GM21619 (cell line): ENCODE measurements around the gene MAST4.
"Not testable (repeated sequence)": the region's sequence is repeated elsewhere in the genome, so short reads cannot be mapped to it uniquely, and the experiment has no call there.

Experiments used
- ATAC-seq: cut with Tn5 transposase; IDR thresholded peaks from one replicate; pipeline ENCODE4 v1.9.1; 2021; ENCODE audit not compliant: unreplicated experiment

MAST4 gene

GRCh38 chr5:67098656-67099055 is 502.5 kb downstream of the MAST4 start:
- no peak for ATAC-seq

- no peak for ATAC-seq
Measured at GRCh38 chr5:67100301-67100700, 504.1 kb downstream of the MAST4 start.

GRCh38 chr5:67102708-67103107 is 506.5 kb downstream of the MAST4 start:
- no peak for ATAC-seq

- no peak for ATAC-seq
Measured at GRCh38 chr5:67104859-67105258, 508.7 kb downstream of the MAST4 start.

GRCh38 chr5:67105270-67105669 is 509.1 kb downstream of the MAST4 start:
- ATAC-seq, result no peak

GRCh38 chr5:67106626-67107342 is 510.6 kb downstream of the MAST4 start:
- ATAC-seq, result no peak

GRCh38 chr5:67111779-67112178 is 515.6 kb downstream of the MAST4 start:
- no peak for ATAC-seq

GRCh38 chr5:67115246-67115645 is 519.1 kb downstream of the MAST4 start:
- no peak for ATAC-seq

- no peak for ATAC-seq
Measured at GRCh38 chr5:67115817-67116216, 519.6 kb downstream of the MAST4 start.

- no peak for ATAC-seq
Measured at GRCh38 chr5:67118050-67118620, 521.9 kb downstream of the MAST4 start.

- ATAC-seq, result no peak
Measured at GRCh38 chr5:67119010-67119409, 522.8 kb downstream of the MAST4 start.

- ATAC-seq, result no peak
Measured at GRCh38 chr5:67120032-67120431, 523.8 kb downstream of the MAST4 start.

GRCh38 chr5:67123819-67124218 is 527.6 kb downstream of the MAST4 start:
- ATAC-seq, result no peak

- no peak for ATAC-seq
Measured at GRCh38 chr5:67124556-67124955, 528.4 kb downstream of the MAST4 start.

- ATAC-seq, result not testable (repeated sequence)
Measured at GRCh38 chr5:67127347-67127895, 531.2 kb downstream of the MAST4 start.

- no peak for ATAC-seq
Measured at GRCh38 chr5:67129768-67130167, 533.6 kb downstream of the MAST4 start.

- no peak for ATAC-seq
Measured at GRCh38 chr5:67133217-67133616, 537.0 kb downstream of the MAST4 start.

GRCh38 chr5:67133776-67134175 is 537.6 kb downstream of the MAST4 start:
- ATAC-seq, result no peak

- no peak for ATAC-seq
Measured at GRCh38 chr5:67135381-67135984, 539.3 kb downstream of the MAST4 start.

GRCh38 chr5:67139030-67139429 is 542.8 kb downstream of the MAST4 start:
- ATAC-seq, result no peak

- ATAC-seq, result no peak
Measured at GRCh38 chr5:67140413-67140812, 544.2 kb downstream of the MAST4 start.

GRCh38 chr5:67141644-67142043 is 545.5 kb downstream of the MAST4 start:
- no peak for ATAC-seq
